K562 (cell line): Measurements from ENCODE around the gene SNX19. TPM values are rescaled to one million over a fixed set of nuclear protein-coding genes. Genes with fewer than 3 reads are reported as not detected.
A peak's percentile ranks its signal among the peaks of the same experiment; 100 is the strongest.

Source experiments
- ATAC-seq: fragments of 200-7000 bp; cut with Tn5 transposase; 3 replicates; pipeline ENCODE4 v1.9.1; 2020; ENCODE audit warnings: moderate library complexity
- BruUV-seq: library from RNA; stranded (reverse); fragments of 400-500 nt; replicated peaks from 2 replicates; lab custom pipeline; 2021; lab: Mats Ljungman, UMichigan
- CTCF ChIA-PET: fragments of 300-600 bp; formaldehyde crosslinking; extraction: SDS; loops from one replicate; lab custom pipeline; 2021; ENCODE audit warnings: low intra/inter-chr PET ratio; lab: Yijun Ruan, JAX
- POLR2A ChIA-PET: fragments of 300-600, 350-650 bp; sonication (Branson Sonifier 250); formaldehyde crosslinking; extraction: SDS; loops from one replicate; lab custom pipeline; 2021; ENCODE audit warnings: antibody characterized with exemption, inconsistent platforms; lab: Yijun Ruan, JAX
- DNase-seq, 4 experiments: peaks; one replicate each; pipeline versions ENCODE4 v3.0.0 to v3.0.0-alpha.2; 2011 to 2018; ENCODE audit warnings: low spot score in 3 of 4, mixed read lengths in 3 of 4; ENCODE audit errors: extremely low read depth in 1 of 4
- FAIRE-seq: peaks from 2 replicates; lab custom pipeline; 2011; peaks lifted over from hg19 to GRCh38; lab: Jason Lieb, UNC
- H2AFZ ChIP-seq: 2 replicates; pipeline ENCODE4 v1.6.0; 2011; ENCODE audit warnings: low read depth, low read length, control low read depth, inconsistent platforms
- H3K27ac ChIP-seq: fragments of 200-600 bp; 3 replicates; pipeline ENCODE4 v1.8.0; 2011; ENCODE audit warnings: low read depth, mild to moderate bottlenecking, control low read depth, inconsistent platforms, low read length, moderate library complexity, mixed read lengths; ENCODE audit errors: extremely low read depth
- H3K27me3 ChIP-seq, 2 experiments: fragments of 300-600 bp in 1 of 2; 2 replicates in 1 of 2; 3 replicates in 1 of 2; pipeline versions ENCODE4 v1.6.0 to v1.8.0; 2011; ENCODE audit warnings: inconsistent platforms in 2 of 2, low read length in 2 of 2, mild to moderate bottlenecking in 1 of 2, mixed read lengths in 1 of 2, moderate library complexity in 1 of 2; ENCODE audit not compliant: control insufficient read depth in 2 of 2, insufficient read depth in 2 of 2
- H3K36me3 ChIP-seq: fragments of 300-600 bp; 3 replicates; pipeline ENCODE4 v1.8.0; 2011; ENCODE audit warnings: mild to moderate bottlenecking, low read length, inconsistent platforms; ENCODE audit not compliant: control insufficient read depth, insufficient read depth
- H3K4me1 ChIP-seq, 2 experiments: fragments of 200-600 bp in 1 of 2; replicated peaks in 1 of 2; 2 replicates in 1 of 2; 3 replicates in 1 of 2; pipeline versions ENCODE4 v1.5.1 to v1.8.0; 2011; ENCODE audit warnings: inconsistent platforms in 2 of 2, low read length in 2 of 2, mild to moderate bottlenecking in 1 of 2, mixed read lengths in 1 of 2, moderate library complexity in 1 of 2; ENCODE audit not compliant: control insufficient read depth in 2 of 2, insufficient read depth in 2 of 2
- H3K4me2 ChIP-seq: 2 replicates; pipeline ENCODE4 v1.6.1; 2011; ENCODE audit warnings: low read length, control low read depth, inconsistent platforms, mixed read lengths; ENCODE audit not compliant: insufficient read depth
- H3K4me3 ChIP-seq: fragments of 200-600 bp; sonication (generic), shearing (Covaris generic); 2 replicates; pipeline ENCODE4 v1.5.1; 2016; ENCODE audit warnings: control low read depth, inconsistent platforms
- H3K79me2 ChIP-seq: fragments of 200-600 bp; 3 replicates; pipeline ENCODE4 v1.8.0; 2011; ENCODE audit warnings: low read length, inconsistent platforms; ENCODE audit not compliant: control insufficient read depth, insufficient read depth
- H3K9ac ChIP-seq, 2 experiments: 2 replicates each; pipeline versions ENCODE4 v1.6.0 to v1.6.1; 2011; ENCODE audit warnings: low read depth in 2 of 2, low read length in 2 of 2, control low read depth in 1 of 2, inconsistent platforms in 1 of 2, mild to moderate bottlenecking in 1 of 2, mixed read lengths in 1 of 2; ENCODE audit not compliant: insufficient read depth in 1 of 2
- H3K9me1 ChIP-seq: one replicate; pipeline ENCODE4 v1.6.0; 2011; ENCODE audit warnings: inconsistent platforms, mild to moderate bottlenecking, low read length, moderate library complexity; ENCODE audit not compliant: control insufficient read depth, insufficient read depth
- H3K9me3 ChIP-seq: replicated peaks from 2 replicates; pipeline ENCODE4 v1.5.1; 2011; ENCODE audit warnings: low read depth, low read length, inconsistent platforms; ENCODE audit not compliant: control insufficient read depth, insufficient read depth
- H4K20me1 ChIP-seq: replicated peaks from 2 replicates; pipeline ENCODE4 v1.6.1; 2011; ENCODE audit warnings: low read length, inconsistent platforms, mixed read lengths; ENCODE audit not compliant: control insufficient read depth, insufficient read depth
- FOXP4 ChIP-seq: sonication (generic); formaldehyde crosslinking; IDR thresholded peaks from 2 replicates; pipeline ENCODE4 v1.8.0; 2022; ENCODE audit warnings: mild to moderate bottlenecking, missing genetic modification reagents, borderline replicate concordance
- HNRNPUL1 ChIP-seq: fragments of 200-400 bp; formaldehyde crosslinking; IDR thresholded peaks from 2 replicates; pipeline ENCODE4 v1.6.1; 2017; ENCODE audit warnings: low read length
- MEF2A ChIP-seq: IDR thresholded peaks from 2 replicates; pipeline ENCODE4 v1.6.1; 2011; ENCODE audit warnings: low read depth, mild to moderate bottlenecking, low read length, moderate library complexity; ENCODE audit not compliant: control insufficient read depth
- REST ChIP-seq, 2 experiments: fragments of 450-650 bp; formaldehyde crosslinking in 1 of 2; IDR thresholded peaks; 2 replicates each; pipeline versions ENCODE4 v1.4.0 to v1.6.1; 2014 to 2020; ENCODE audit warnings: mild to moderate bottlenecking in 2 of 2, borderline replicate concordance in 1 of 2, low read depth in 1 of 2
- SMC3 ChIP-seq: conservative IDR thresholded peaks from 2 replicates; pipeline ENCODE4 v1.6.1; 2011; ENCODE audit warnings: low read depth, low read length, improper control_type of control experiment; ENCODE audit not compliant: insufficient read depth
- SRF ChIP-seq, 2 experiments: fragments of 250-450, 450-650 bp in 1 of 2; sonication (Bioruptor Pico) in 1 of 2; sonication (generic) in 1 of 2; formaldehyde crosslinking; IDR thresholded peaks; 2 replicates each; pipeline versions ENCODE4 v1.5.0 to v1.5.1; 2020 to 2022; ENCODE audit warnings: mild to moderate bottlenecking in 1 of 2, missing genetic modification reagents in 1 of 2
- ZNF449 ChIP-seq: fragments of 250-450 bp; sonication (Bioruptor Pico); IDR thresholded peaks from 2 replicates; pipeline ENCODE4 v1.8.0; 2022; ENCODE audit warnings: moderate library complexity, mild to moderate bottlenecking, inconsistent platforms
- WGBS: fragments of 100-300 bp; shearing (Covaris generic); methylation state at CpG from one replicate; pipeline ENCODE4 v1.1.6; 2016; ENCODE audit warnings: low coverage, mixed read lengths; ENCODE audit not compliant: insufficient coverage; ENCODE audit errors: missing lambda C conversion rate; 5-methylcytosine and 5-hydroxymethylcytosine counted together
- in situ Hi-C: fragments of 300-500 bp; cut with MboI; formaldehyde crosslinking; loops from 4 replicates; pipeline ENCODE4 v1.15.0; 2018; ENCODE audit warnings: inconsistent platforms, mixed read lengths
- intact Hi-C: fragments of 100-400 bp; cut with micrococcal nuclease; formaldehyde crosslinking; loops from 2 replicates; pipeline ENCODE4 v1.14.2; 2022
- polyA plus RNA-seq, 8 experiments: library from polyadenylated mRNA; depleted of rRNA in 4 of 8; stranded (reverse) in 5 of 8; unstranded in 3 of 8; fragments of >200 nt; fragmentation: Nextera tagmentation in 2 of 8; fragmentation: Illumina TruSeq in 1 of 8; extraction: Ambion mirVana in 2 of 8; extraction: Trizol in 1 of 8; gene quantifications; 2 replicates each; pipeline versions ENCODE4 v1.2.1 to v1.2.3, GENCODE V29; 2011 to 2014; ENCODE audit warnings: inconsistent platforms in 1 of 8, missing spikeins in 1 of 8
- total RNA-seq, 7 experiments: library from RNA; depleted of rRNA in 6 of 7; stranded (reverse); fragments of >200 nt in 6 of 7; fragmentation: Illumina TruSeq in 2 of 7; extraction: Trizol in 2 of 7; gene quantifications; 2 replicates each; pipeline versions ENCODE4 v1.2.1 to v1.2.3, GENCODE V29; 2011 to 2021; ENCODE audit warnings: low replicate concordance in 1 of 7

Gene SNX19
- total and polyA plus RNA-seq, 9 of the 15 experiments (the other 6 are each of a cell fraction or from before 2014, with no cell fraction given), result 2.2 to 31.3 (median 19.6) TPM

GRCh38 chr11:130894322-130895025 is 21.8 kb downstream of the SNX19 start:
- H3K27me3 ChIP-seq, result no peaks in the 10 kb centered on the region
- 15% methylated on average over 6 of the region's 6 CpGs for WGBS
- no peak overlapping the region for H3K9ac ChIP-seq
- no peak overlapping the region for H3K4me3 ChIP-seq
- intact Hi-C loops (loop anchor here (1.0 kb wide), 2 partner anchors 32 to 459 kb away; no protein-coding TSS in a partner anchor), in situ Hi-C loops (no loop called here)
- no peaks in the 10 kb centered on the region for H3K9me3 ChIP-seq
- no peak overlapping the region for H3K27ac ChIP-seq
- H3K4me2 ChIP-seq, result peak overlapping the region; percentile 50; the same call in 1 of the 2 replicates
- ChIA-PET CTCF (interaction anchor here (0.6 to 4.1 kb wide), 5 partner anchors 22 to 490 kb away, joined by 4 to 27 read pairs (median 9); partner anchors contain the start of gene SNX19), POLR2A (interaction anchor here (1.2 kb wide), 1 partner anchor 10 kb away, joined by 3 read pairs; no protein-coding TSS in a partner anchor)
- H4K20me1 ChIP-seq, result peaks cover 4% of the 10 kb centered on the region; the same call in 1 of the 2 replicates
- peak; percentile 62 to 81 (median 62) for DNase-seq
- no peaks in the 10 kb centered on the region for H3K79me2 ChIP-seq
- H2AFZ ChIP-seq, result no peak overlapping the region
- peak; percentile 97 for FAIRE-seq
- no peaks in the 10 kb centered on the region for H3K9me1 ChIP-seq
- H3K4me1 ChIP-seq, result peaks cover 0 to 4% of the 10 kb centered on the region in 2 experiments; a peak in 2 of 5 replicates
- peak; percentile 100 for ATAC-seq
- no TSS peak for BruUV-seq
- H3K36me3 ChIP-seq, result peaks cover 89% of the 10 kb centered on the region; the same call in 2 of the 3 replicates
- no peak for TF ChIP-seq FOXP4 (CRISPR knock-in tag)
- TF ChIP-seq REST (IDR thresholded peaks at IDR 0.05; ENCODE audit: borderline replicate concordance), result peak; percentile 48; the same call in 1 of the 2 replicates
- no peak for TF ChIP-seq REST (CRISPR knock-in tag; IDR thresholded peaks at IDR 0.05; ENCODE audit: low read depth)
- 0 out of 2 replicates have a peak, but pooled peaks have one; percentile 23 for TF ChIP-seq SMC3
- no peak for TF ChIP-seq SRF (CRISPR knock-in tag; IDR thresholded peaks at IDR 0.05)
- no peak for TF ChIP-seq HNRNPUL1
- no peak for TF ChIP-seq MEF2A
- TF ChIP-seq ZNF449 (CRISPR knock-in tag), result no peak
